ENCODE data around the gene ATG2A.

The ATG2A gene

GRCh38 chr11:64925536-64926436 is 8.8 kb upstream of the ATG2A start:
- in situ Hi-C loops (cut with MboI; ENCODE audit: low sequenced_read_pairs) = no loop called here

DNA sequence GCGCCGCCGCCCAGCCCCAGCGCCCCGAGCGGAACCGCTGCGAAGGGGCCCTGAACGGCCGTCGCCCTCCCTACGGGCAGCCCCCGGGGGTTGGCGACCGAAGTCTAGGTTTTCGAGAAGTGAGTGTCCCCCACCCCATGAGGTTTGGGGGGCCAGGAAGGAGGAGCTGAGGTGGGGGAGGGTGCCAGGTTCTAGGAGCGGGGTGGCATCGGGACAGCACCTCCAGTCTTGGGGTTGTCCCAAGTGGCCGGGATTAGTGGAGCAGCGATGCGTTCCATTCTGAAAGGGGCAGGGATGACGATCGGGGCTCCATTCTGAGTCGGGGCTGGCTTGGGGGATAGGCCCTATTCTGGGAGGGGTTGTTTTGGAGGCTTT is 7.9 kb upstream of the ATG2A start:
- in situ Hi-C loops (cut with MboI; ENCODE audit: low sequenced_read_pairs) = no loop called here

GRCh38 chr11:64923944-64924909 is 7.2 kb upstream of the ATG2A start, which contains the start of gene PPP2R5B:
PPP2R5B (plus strand) TSS chr11:64924689; CDS start chr11:64925735, 1,046 bp downstream.
- in situ Hi-C loops (cut with MboI; ENCODE audit: low sequenced_read_pairs) = no loop called here

DNA sequence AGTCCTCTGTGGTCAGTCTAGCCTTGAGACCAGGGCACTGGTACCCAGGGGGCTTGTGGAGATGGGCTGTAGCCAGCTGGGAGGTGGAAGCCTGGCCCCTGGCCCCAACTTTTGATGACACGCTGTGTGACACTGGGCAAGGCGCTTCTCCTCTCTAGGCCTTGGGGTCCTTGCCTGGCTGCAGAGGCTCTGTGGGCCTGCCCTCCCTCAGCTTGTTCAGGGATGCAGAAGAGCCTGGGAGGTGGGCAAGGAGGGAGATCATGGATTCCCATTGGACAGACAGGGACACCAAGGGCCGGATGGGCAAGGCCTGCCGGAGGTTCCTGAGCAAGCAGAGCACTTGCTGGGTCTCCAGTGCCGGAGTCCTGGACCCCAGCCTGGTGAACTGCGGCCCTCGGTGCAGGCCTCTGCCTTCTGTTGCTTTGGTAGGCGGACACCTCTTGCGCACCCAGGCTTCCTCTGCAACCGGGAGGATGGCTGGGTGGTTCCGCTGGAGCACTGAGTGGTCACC is 6.2 kb upstream of the ATG2A start:
- in situ Hi-C loops (cut with MboI; ENCODE audit: low sequenced_read_pairs) = no loop called here

GRCh38 chr11:64921384-64921783 is 4.4 kb upstream of the ATG2A start:
- in situ Hi-C loops (cut with MboI; ENCODE audit: low sequenced_read_pairs) = no loop called here

GRCh38 chr11:64920124-64920523 is 3.1 kb upstream of the ATG2A start:
- in situ Hi-C loops (cut with MboI; ENCODE audit: low sequenced_read_pairs) = no loop called here

GRCh38 chr11:64919627-64920026 is 2.6 kb upstream of the ATG2A start:
- in situ Hi-C loops (cut with MboI; ENCODE audit: low sequenced_read_pairs) = no loop called here

DNA sequence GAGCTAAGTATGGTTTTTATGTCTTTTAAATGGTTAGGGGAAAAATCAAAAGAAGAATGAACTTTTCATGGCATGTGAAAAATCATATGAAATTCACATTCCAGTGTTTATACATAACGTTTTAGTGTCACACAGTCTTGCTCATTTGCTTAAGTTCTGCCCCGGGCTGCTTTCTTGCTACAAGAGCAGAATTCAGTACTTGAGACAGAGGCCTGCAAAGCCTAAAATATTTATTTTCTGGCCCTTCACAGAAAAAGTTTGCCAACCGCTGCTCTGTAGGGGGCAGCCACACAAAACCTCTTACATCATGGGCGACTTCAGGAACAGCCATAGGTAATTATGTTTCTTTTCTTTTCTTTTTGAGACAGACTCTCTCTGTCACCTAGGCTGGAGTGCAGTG is 1.0 kb upstream of the ATG2A start:
- in situ Hi-C loops (cut with MboI; ENCODE audit: low sequenced_read_pairs) = no loop called here

DNA sequence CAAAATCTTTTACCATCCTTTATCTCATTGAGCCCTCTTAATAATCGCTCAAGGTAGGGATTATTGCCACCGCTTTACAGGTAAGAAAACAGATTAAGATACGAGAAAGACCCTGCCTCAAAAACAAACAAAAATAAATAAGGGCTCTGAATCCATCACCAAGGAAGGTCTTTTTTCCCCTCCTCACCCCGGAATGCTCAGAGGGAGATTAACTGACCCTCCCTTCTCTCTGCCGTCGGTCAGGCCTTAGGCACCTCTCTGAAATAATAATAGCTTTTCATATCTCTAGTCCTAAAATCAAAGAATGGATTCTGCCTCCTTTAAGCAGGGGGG is 620 bp upstream of the ATG2A start:
- in situ Hi-C loops (cut with MboI; ENCODE audit: low sequenced_read_pairs) = no loop called here

GRCh38 chr11:64916040-64916774 is 802 bp downstream of the ATG2A start:
- in situ Hi-C loops (cut with MboI; ENCODE audit: low sequenced_read_pairs) = no loop called here

- in situ Hi-C loops (cut with MboI; ENCODE audit: low sequenced_read_pairs) = no loop called here
These were observed 1.6 kb downstream of the ATG2A start for GRCh38 chr11:64915376-64915887.

GRCh38 chr11:64914123-64914522 is 2.9 kb downstream of the ATG2A start:
- in situ Hi-C loops (cut with MboI; ENCODE audit: low sequenced_read_pairs) = no loop called here

GRCh38 chr11:64913171-64913727 is 3.8 kb downstream of the ATG2A start:
- in situ Hi-C loops (cut with MboI; ENCODE audit: low sequenced_read_pairs) = no loop called here

DNA sequence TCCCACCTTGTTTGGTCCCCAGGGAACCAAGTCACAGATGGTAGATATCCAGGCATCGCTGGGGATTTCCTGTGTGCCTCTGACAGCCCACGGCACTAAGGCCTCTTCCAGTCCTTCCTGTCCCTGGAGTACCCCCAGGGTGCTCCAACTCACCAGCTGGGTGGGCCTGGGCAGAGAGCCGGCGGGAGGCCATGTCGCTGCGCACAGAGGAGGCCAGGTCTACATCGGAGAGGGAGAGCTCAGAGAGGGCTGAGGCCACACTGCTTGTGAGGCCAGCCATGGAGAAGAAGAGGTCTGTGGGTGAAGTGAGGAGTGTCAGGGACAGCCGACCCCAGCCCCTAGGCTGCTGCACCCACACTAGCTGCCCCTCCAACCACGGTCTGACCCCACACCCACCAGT is 5.3 kb downstream of the ATG2A start:
- in situ Hi-C loops (cut with MboI; ENCODE audit: low sequenced_read_pairs) = no loop called here

GRCh38 chr11:64911142-64911541 is 5.9 kb downstream of the ATG2A start:
- in situ Hi-C loops (cut with MboI; ENCODE audit: low sequenced_read_pairs) = no loop called here

DNA sequence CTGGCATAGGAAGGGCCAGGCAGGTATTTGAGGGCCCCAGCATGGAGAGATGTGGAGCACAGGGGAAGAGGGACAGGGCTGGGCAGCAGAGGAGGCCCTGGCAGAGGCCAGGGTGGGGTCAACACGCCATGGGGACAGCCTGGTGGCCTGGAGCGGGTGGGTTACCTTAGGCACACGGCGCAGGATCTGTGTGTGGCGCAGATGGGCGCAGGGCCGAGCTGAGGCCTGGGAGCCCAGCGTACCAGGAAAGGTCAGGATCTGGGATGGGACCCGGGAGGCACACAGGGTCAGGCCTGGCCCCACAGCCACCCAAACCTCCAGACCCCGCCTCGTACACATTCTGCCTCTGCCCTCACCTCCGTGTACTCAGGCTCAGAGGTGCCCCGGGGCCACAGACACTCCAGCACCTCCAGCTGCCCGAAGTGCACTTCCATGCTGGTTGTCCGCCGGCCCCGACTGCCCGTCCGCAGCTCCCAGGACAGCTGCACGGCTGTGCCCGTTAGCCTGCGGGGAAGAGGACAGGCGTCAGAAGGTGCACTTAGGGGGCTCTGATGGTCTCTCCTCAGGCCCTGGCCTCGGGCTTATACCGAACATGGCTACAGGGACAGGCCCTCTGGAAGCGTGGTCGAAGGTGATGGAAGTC is 6.4 kb downstream of the ATG2A start:
- in situ Hi-C loops (cut with MboI; ENCODE audit: low sequenced_read_pairs) = no loop called here

DNA sequence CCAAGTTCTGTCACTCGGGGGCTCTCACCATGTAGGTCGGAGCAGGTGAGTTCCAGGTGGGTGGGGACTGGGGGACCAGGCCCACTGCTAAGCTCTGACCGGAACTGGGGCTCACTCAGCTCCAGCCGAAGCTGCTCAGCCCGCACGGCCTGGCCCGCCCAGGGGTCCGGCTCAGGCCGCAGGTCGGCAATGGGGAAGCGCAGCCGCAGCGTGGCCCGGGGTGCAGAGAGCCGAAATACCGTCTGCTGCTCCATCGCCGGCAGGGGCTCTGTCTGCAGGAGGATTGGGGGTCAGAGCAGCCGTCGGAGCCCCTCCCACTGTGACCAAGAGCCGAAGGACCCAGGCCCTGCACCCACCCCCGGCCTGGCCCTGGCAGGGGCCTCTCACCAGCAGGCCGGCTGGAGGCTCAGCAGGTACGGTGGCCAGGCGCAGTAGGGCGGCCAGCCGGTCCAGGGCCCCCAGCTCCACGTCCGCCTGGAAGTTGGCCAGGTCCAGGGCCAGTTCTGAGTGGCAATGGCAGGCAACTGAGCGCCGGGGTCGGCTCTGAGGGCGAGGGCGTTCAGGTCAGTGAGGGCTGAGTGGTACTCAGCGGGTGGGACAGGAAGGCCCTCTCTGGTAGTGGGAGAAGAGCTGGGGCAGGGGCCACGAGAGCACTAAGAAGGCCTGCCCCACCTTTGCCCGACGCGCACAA is 7.2 kb downstream of the ATG2A start:
- in situ Hi-C loops (cut with MboI; ENCODE audit: low sequenced_read_pairs) = no loop called here

GRCh38 chr11:64908766-64909165 is 8.2 kb downstream of the ATG2A start:
- in situ Hi-C loops (cut with MboI; ENCODE audit: low sequenced_read_pairs) = no loop called here

DNA sequence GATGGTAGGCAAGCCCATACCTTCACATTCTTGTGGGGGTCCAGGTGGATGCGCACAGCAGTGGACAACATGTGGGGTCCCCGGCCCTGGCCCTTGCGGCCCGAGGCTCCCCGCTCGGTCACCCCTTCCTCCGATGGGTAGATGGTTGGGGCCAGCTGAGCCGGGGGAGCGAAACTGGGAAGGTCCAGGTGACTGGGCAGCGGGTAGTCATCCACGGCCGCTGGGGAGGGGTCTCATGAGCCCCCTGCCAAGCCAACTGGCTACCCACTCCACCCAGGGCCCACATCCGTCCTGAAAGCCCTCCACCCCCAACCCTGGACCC is 10.7 kb downstream of the ATG2A start:
- in situ Hi-C loops (cut with MboI; ENCODE audit: low sequenced_read_pairs) = no loop called here
